Neural progenitor cell (in vitro differentiated cells): ENCODE results near the gene OPCML.

Source experiments
- EZH2phosphoT487 ChIP-seq: fragments of 200-600 bp; sonication (generic); IDR thresholded peaks from 2 replicates; pipeline ENCODE4 v1.6.1; 2017; ENCODE audit warnings: antibody characterized with exemption
- TF ChIP-seq, protein P1 (sequence below): fragments of 200-600 bp; sonication (generic); IDR thresholded peaks from 2 replicates; pipeline ENCODE4 v1.5.1; 2017; ENCODE audit warnings: antibody characterized with exemption, mild to moderate bottlenecking

GRCh38 chr11:132631989-132632388 is 900.3 kb downstream of the OPCML start:
- TF ChIP-seq, protein P1, sequence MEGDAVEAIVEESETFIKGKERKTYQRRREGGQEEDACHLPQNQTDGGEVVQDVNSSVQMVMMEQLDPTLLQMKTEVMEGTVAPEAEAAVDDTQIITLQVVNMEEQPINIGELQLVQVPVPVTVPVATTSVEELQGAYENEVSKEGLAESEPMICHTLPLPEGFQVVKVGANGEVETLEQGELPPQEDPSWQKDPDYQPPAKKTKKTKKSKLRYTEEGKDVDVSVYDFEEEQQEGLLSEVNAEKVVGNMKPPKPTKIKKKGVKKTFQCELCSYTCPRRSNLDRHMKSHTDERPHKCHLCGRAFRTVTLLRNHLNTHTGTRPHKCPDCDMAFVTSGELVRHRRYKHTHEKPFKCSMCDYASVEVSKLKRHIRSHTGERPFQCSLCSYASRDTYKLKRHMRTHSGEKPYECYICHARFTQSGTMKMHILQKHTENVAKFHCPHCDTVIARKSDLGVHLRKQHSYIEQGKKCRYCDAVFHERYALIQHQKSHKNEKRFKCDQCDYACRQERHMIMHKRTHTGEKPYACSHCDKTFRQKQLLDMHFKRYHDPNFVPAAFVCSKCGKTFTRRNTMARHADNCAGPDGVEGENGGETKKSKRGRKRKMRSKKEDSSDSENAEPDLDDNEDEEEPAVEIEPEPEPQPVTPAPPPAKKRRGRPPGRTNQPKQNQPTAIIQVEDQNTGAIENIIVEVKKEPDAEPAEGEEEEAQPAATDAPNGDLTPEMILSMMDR: no peak
- no peak for TF ChIP-seq EZH2phosphoT487
